H9 (cell line): ENCODE data around the gene VWF. TPM values are rescaled to one million over a fixed set of nuclear protein-coding genes. Genes with fewer than 3 reads are reported as not detected.

ENCODE experiments used
- DNase-seq: peaks from one replicate; pipeline ENCODE4 v3.0.0-alpha.2; 2017
- H2AFZ ChIP-seq: one replicate; pipeline ENCODE4 v1.6.1; 2013; ENCODE audit warnings: mild to moderate bottlenecking, low read length, control low read depth, moderate library complexity
- H2AK5ac ChIP-seq: 2 replicates; pipeline ENCODE4 v1.6.1; 2013; ENCODE audit warnings: low read length, control low read depth, mixed read lengths; ENCODE audit not compliant: insufficient read length
- H2BK120ac ChIP-seq: one replicate; pipeline ENCODE4 v1.6.1; 2013; ENCODE audit warnings: low read depth, mild to moderate bottlenecking, low read length, control low read depth, inconsistent platforms; ENCODE audit not compliant: poor library complexity, severe bottlenecking
- H2BK12ac ChIP-seq: 2 replicates; pipeline ENCODE4 v1.6.1; 2013; ENCODE audit warnings: low read length, control low read depth, mixed read lengths, low read depth; ENCODE audit not compliant: insufficient read length
- H2BK15ac ChIP-seq: 2 replicates; pipeline ENCODE4 v1.6.1; 2013; ENCODE audit warnings: low read depth, low read length, control low read depth
- H2BK20ac ChIP-seq: one replicate; pipeline ENCODE4 v1.6.1; 2013; ENCODE audit warnings: low read depth, mild to moderate bottlenecking, low read length, control low read depth, inconsistent platforms; ENCODE audit not compliant: poor library complexity, severe bottlenecking
- H2BK5ac ChIP-seq: 2 replicates; pipeline ENCODE4 v1.6.1; 2013; ENCODE audit warnings: low read length, control low read depth, mixed read lengths; ENCODE audit not compliant: insufficient read length
- H3K14ac ChIP-seq: 2 replicates; pipeline ENCODE4 v1.6.1; 2013; ENCODE audit warnings: low read length, control low read depth; ENCODE audit not compliant: insufficient read depth
- H3K18ac ChIP-seq: 2 replicates; pipeline ENCODE4 v1.6.1; 2013; ENCODE audit warnings: low read depth, mild to moderate bottlenecking, mixed read lengths, low read length, control low read depth; ENCODE audit not compliant: insufficient read length
- H3K23ac ChIP-seq: 2 replicates; pipeline ENCODE4 v1.6.1; 2013; ENCODE audit warnings: low read length, control low read depth, mixed read lengths, low read depth; ENCODE audit not compliant: insufficient read length
- H3K23me2 ChIP-seq: 2 replicates; pipeline ENCODE4 v1.6.1; 2013; ENCODE audit warnings: low read depth, mild to moderate bottlenecking, mixed read lengths, low read length, control low read depth; ENCODE audit not compliant: insufficient read length, poor library complexity, severe bottlenecking
- H3K27ac ChIP-seq: 2 replicates; pipeline ENCODE4 v1.5.1; 2013; ENCODE audit warnings: low read length, control low read depth, mixed read lengths, low read depth; ENCODE audit not compliant: insufficient read length
- H3K27me3 ChIP-seq: 2 replicates; pipeline ENCODE4 v1.6.1; 2013; ENCODE audit warnings: low read length, control low read depth, inconsistent platforms; ENCODE audit not compliant: insufficient read depth
- H3K4ac ChIP-seq: 2 replicates; pipeline ENCODE4 v1.6.1; 2013; ENCODE audit warnings: low read depth, mild to moderate bottlenecking, control low read depth, inconsistent platforms, low read length, moderate library complexity
- H3K4me1 ChIP-seq: 2 replicates; pipeline ENCODE4 v1.6.1; 2013; ENCODE audit warnings: low read length, control low read depth, inconsistent platforms; ENCODE audit not compliant: insufficient read depth
- H3K4me2 ChIP-seq: 2 replicates; pipeline ENCODE4 v1.6.1; 2013; ENCODE audit warnings: low read length, control low read depth, mixed read lengths; ENCODE audit not compliant: insufficient read length, insufficient read depth
- H3K56ac ChIP-seq: 2 replicates; pipeline ENCODE4 v1.6.1; 2013; ENCODE audit warnings: low read depth, mild to moderate bottlenecking, mixed read lengths, low read length, control low read depth; ENCODE audit not compliant: insufficient read length
- H3K79me1 ChIP-seq: 2 replicates; pipeline ENCODE4 v1.6.1; 2013; ENCODE audit warnings: low read depth, mild to moderate bottlenecking, moderate library complexity, low read length, control low read depth, inconsistent platforms; ENCODE audit not compliant: insufficient read depth, poor library complexity, severe bottlenecking
- H3K79me2 ChIP-seq: 2 replicates; pipeline ENCODE4 v1.6.1; 2013; ENCODE audit warnings: low read length, control low read depth, inconsistent platforms; ENCODE audit not compliant: insufficient read depth
- H3K9ac ChIP-seq: 2 replicates; pipeline ENCODE4 v1.6.1; 2013; ENCODE audit warnings: low read length, control low read depth, mixed read lengths; ENCODE audit not compliant: insufficient read length; ENCODE audit errors: extremely low read depth
- H3K9me3 ChIP-seq: one replicate; pipeline ENCODE4 v1.6.1; 2013; ENCODE audit warnings: low read depth, low read length, inconsistent platforms; ENCODE audit not compliant: control insufficient read depth
- H3T11ph ChIP-seq: one replicate; pipeline ENCODE4 v1.6.1; 2013; ENCODE audit warnings: mild to moderate bottlenecking, low read length, control low read depth, inconsistent platforms
- H4K20me1 ChIP-seq: one replicate; pipeline ENCODE4 v1.6.1; 2013; ENCODE audit not compliant: control insufficient read depth, insufficient read length, insufficient read depth
- H4K5ac ChIP-seq: 2 replicates; pipeline ENCODE4 v1.6.1; 2013; ENCODE audit warnings: low read depth, mild to moderate bottlenecking, mixed read lengths, low read length, control low read depth; ENCODE audit not compliant: insufficient read length
- H4K8ac ChIP-seq: replicated peaks from 2 replicates; pipeline ENCODE4 v1.6.1; 2013; ENCODE audit warnings: low read length, control low read depth, mixed read lengths, low read depth; ENCODE audit not compliant: insufficient read length
- H4K91ac ChIP-seq: 2 replicates; pipeline ENCODE4 v1.6.1; 2013; ENCODE audit warnings: low read depth, mild to moderate bottlenecking, moderate library complexity, mixed read lengths, low read length, control low read depth; ENCODE audit not compliant: insufficient read length
- H3K27ac Mint-ChIP-seq, 3 experiments: 2 replicates in 2 of 3; 3 replicates in 1 of 3; pipeline ENCODE4 v1.8.0; 2020 to 2021; ENCODE audit warnings: mixed read lengths in 3 of 3, mild to moderate bottlenecking in 1 of 3, moderate library complexity in 1 of 3
- H3K27me3 Mint-ChIP-seq: 2 replicates; pipeline ENCODE4 v1.8.0; 2021; ENCODE audit warnings: low read depth, mild to moderate bottlenecking, moderate library complexity, mixed read lengths
- H3K36me3 Mint-ChIP-seq, 3 experiments: 2 replicates in 2 of 3; 3 replicates in 1 of 3; pipeline ENCODE4 v1.8.0; 2020 to 2021; ENCODE audit warnings: low read depth in 3 of 3, mixed read lengths in 3 of 3; ENCODE audit not compliant: insufficient read depth in 1 of 3
- H3K4me1 Mint-ChIP-seq, 2 experiments: 2 replicates each; pipeline ENCODE4 v1.8.0; 2020; ENCODE audit warnings: mixed read lengths in 2 of 2
- H3K4me3 Mint-ChIP-seq, 2 experiments: 2 replicates in 1 of 2; 3 replicates in 1 of 2; pipeline ENCODE4 v1.8.0; 2020 to 2021; ENCODE audit warnings: mild to moderate bottlenecking in 2 of 2, mixed read lengths in 2 of 2, moderate library complexity in 1 of 2
- H3K9me3 Mint-ChIP-seq, 2 experiments: 2 replicates in 1 of 2; 3 replicates in 1 of 2; pipeline ENCODE4 v1.8.0; 2020; ENCODE audit warnings: mild to moderate bottlenecking in 2 of 2, mixed read lengths in 2 of 2, moderate library complexity in 1 of 2
- WGBS: extraction: QIAGEN DNeasy Blood & Tissue Kit; methylation state at CpG from one replicate; pipeline ENCODE4 v1.1.7; 2013; ENCODE audit warnings: missing lambda C conversion rate, low lambda C conversion rate, mixed read lengths; ENCODE audit not compliant: insufficient read length; ENCODE audit errors: extremely low coverage; 5-methylcytosine and 5-hydroxymethylcytosine counted together
- total RNA-seq: library from RNA; stranded (reverse); gene quantifications from 2 replicates; pipeline ENCODE4 v1.2.1, GENCODE V29; 2021
- TF ChIP-seq, protein P1 (sequence below): fragments of 200-600 bp; sonication (generic); conservative IDR thresholded peaks from 3 replicates; pipeline ENCODE4 v1.8.0; 2021; ENCODE audit warnings: antibody characterized with exemption, mild to moderate bottlenecking

Gene VWF
- total RNA-seq, 1 experiment from 2014 or later, result 0.17 TPM

- H2BK5ac ChIP-seq, result no peak overlapping the region
- Mint-ChIP-seq H3K27ac (peak overlapping the region in 1 of 3 experiments; percentile 15; a peak in 1 of 7 replicates), H3K36me3 (no peaks in the 10 kb centered on the region), H3K9me3 (no peaks in the 10 kb centered on the region; a peak in 1 of 5 replicates), H3K4me3 (no peak overlapping the region), H3K27me3 (peaks cover 2% of the 10 kb centered on the region; the same call in 1 of the 2 replicates), H3K4me1 (peaks cover 24 to 40% of the 10 kb centered on the region in 2 experiments)
- H3K27me3 ChIP-seq, result no peaks in the 10 kb centered on the region
- H4K5ac ChIP-seq, result no peak overlapping the region
- no peaks in the 10 kb centered on the region for H3K9me3 ChIP-seq
- no peaks in the 10 kb centered on the region for H4K20me1 ChIP-seq
- H3K79me2 ChIP-seq, result no peaks in the 10 kb centered on the region
- H2AK5ac ChIP-seq, result no peak overlapping the region
- no peak overlapping the region for H4K91ac ChIP-seq
- no peak overlapping the region for H3K18ac ChIP-seq
- no CpG with 5 or more reads among the region's 9 CpGs for WGBS
- H2BK120ac ChIP-seq, result no peak overlapping the region
- no peaks in the 10 kb centered on the region for H3K79me1 ChIP-seq
- H3K4me1 ChIP-seq, result no peaks in the 10 kb centered on the region
- H2BK15ac ChIP-seq, result no peak overlapping the region
- H3K56ac ChIP-seq, result no peak overlapping the region
- no peak overlapping the region for H2BK12ac ChIP-seq
- H3K4ac ChIP-seq, result no peak overlapping the region
- no peak overlapping the region for H2AFZ ChIP-seq
- TF ChIP-seq, protein P1, sequence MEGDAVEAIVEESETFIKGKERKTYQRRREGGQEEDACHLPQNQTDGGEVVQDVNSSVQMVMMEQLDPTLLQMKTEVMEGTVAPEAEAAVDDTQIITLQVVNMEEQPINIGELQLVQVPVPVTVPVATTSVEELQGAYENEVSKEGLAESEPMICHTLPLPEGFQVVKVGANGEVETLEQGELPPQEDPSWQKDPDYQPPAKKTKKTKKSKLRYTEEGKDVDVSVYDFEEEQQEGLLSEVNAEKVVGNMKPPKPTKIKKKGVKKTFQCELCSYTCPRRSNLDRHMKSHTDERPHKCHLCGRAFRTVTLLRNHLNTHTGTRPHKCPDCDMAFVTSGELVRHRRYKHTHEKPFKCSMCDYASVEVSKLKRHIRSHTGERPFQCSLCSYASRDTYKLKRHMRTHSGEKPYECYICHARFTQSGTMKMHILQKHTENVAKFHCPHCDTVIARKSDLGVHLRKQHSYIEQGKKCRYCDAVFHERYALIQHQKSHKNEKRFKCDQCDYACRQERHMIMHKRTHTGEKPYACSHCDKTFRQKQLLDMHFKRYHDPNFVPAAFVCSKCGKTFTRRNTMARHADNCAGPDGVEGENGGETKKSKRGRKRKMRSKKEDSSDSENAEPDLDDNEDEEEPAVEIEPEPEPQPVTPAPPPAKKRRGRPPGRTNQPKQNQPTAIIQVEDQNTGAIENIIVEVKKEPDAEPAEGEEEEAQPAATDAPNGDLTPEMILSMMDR, result no peak
- H3K23ac ChIP-seq, result no peak overlapping the region
- H4K8ac ChIP-seq, result no peak overlapping the region
- no peak overlapping the region for H3K14ac ChIP-seq
- H3K4me2 ChIP-seq, result no peak overlapping the region
- no peak overlapping the region for H3T11ph ChIP-seq
- H3K23me2 ChIP-seq, result no peaks in the 10 kb centered on the region
- H2BK20ac ChIP-seq, result no peak overlapping the region
- no peak overlapping the region for H3K27ac ChIP-seq
- no peak for DNase-seq
- H3K9ac ChIP-seq, result no peak overlapping the region
Observed at GRCh38 chr12:6068227-6068626, 56.2 kb downstream of the VWF start.
